Measurements from ENCODE around the gene INPP5D. TPM values are rescaled to one million over a fixed set of nuclear protein-coding genes. Genes with fewer than 3 reads are reported as not detected.

Gene INPP5D
- total RNA-seq, 1 donor from 2014 or later: 14.7 TPM

DNA sequence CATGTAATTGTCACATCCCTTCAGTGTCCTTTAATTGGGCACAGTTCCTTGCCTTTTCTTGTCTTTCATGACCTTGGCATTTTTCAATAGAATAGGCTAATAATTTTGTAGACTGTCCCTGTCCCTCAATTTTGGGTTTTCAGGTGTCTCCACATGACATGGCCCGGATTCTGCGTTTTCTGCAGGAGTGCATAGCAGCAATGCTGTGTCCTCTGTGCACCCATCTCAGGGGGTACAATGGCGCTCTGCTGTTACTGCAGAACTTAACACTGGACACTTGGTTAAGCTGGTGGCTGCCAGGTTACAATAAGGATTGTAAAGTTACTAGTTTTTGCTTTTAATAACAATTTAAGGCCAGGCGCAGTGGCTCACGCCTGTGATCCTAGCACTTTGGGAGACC, 51.3 kb downstream of the INPP5D start:
- Histone ChIP-seq H3K9ac (ENCODE audit: low read length) (no peak overlapping the region), H3K4me1 (ENCODE audit: insufficient read depth, low read length) (no peaks in the 10 kb centered on the region), H3K27me3 (ENCODE audit: insufficient read depth, low read length) (peaks cover 12% of the 10 kb centered on the region), H4K20me1 (ENCODE audit: insufficient read depth, low read length) (no peaks in the 10 kb centered on the region), H3K79me2 (ENCODE audit: insufficient read depth, low read length) (no peaks in the 10 kb centered on the region), H3K9me3 (ENCODE audit: insufficient read depth, low read depth, low read length) (no peaks in the 10 kb centered on the region), H3K4me3 (ENCODE audit: insufficient read depth, low read depth, low read length) (no peak overlapping the region), H3K27ac (ENCODE audit: low read depth, low read length) (no peak overlapping the region), H3K4me2 (ENCODE audit: low read length) (no peak overlapping the region), H2AFZ (ENCODE audit: low read depth, low read length) (no peak overlapping the region), H3K36me3 (ENCODE audit: insufficient read depth, low read length) (no peaks in the 10 kb centered on the region)
- no peak for TF ChIP-seq EZH2 (IDR thresholded peaks at IDR 0.05; ENCODE audit: insufficient read depth, low read length)
- TF ChIP-seq, protein P1, sequence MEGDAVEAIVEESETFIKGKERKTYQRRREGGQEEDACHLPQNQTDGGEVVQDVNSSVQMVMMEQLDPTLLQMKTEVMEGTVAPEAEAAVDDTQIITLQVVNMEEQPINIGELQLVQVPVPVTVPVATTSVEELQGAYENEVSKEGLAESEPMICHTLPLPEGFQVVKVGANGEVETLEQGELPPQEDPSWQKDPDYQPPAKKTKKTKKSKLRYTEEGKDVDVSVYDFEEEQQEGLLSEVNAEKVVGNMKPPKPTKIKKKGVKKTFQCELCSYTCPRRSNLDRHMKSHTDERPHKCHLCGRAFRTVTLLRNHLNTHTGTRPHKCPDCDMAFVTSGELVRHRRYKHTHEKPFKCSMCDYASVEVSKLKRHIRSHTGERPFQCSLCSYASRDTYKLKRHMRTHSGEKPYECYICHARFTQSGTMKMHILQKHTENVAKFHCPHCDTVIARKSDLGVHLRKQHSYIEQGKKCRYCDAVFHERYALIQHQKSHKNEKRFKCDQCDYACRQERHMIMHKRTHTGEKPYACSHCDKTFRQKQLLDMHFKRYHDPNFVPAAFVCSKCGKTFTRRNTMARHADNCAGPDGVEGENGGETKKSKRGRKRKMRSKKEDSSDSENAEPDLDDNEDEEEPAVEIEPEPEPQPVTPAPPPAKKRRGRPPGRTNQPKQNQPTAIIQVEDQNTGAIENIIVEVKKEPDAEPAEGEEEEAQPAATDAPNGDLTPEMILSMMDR (IDR thresholded peaks at IDR 0.05; ENCODE audit: insufficient read depth, low read depth, low read length): no peak
- Mint-ChIP-seq H3K9me3 (ENCODE audit: unreplicated experiment) (no peaks in the 10 kb centered on the region), H3K27me3 (ENCODE audit: low read depth, unreplicated experiment) (peaks cover 43% of the 10 kb centered on the region), H3K4me3 (ENCODE audit: unreplicated experiment) (no peak overlapping the region), H3K36me3 (ENCODE audit: low read depth, unreplicated experiment) (no peaks in the 10 kb centered on the region), H3K4me1 (ENCODE audit: low read depth, unreplicated experiment) (no peaks in the 10 kb centered on the region), H3K27ac (ENCODE audit: unreplicated experiment) (no peak overlapping the region)
- DNase-seq (ENCODE audit: low read depth) (no peak), FAIRE-seq (no peak)

DNA sequence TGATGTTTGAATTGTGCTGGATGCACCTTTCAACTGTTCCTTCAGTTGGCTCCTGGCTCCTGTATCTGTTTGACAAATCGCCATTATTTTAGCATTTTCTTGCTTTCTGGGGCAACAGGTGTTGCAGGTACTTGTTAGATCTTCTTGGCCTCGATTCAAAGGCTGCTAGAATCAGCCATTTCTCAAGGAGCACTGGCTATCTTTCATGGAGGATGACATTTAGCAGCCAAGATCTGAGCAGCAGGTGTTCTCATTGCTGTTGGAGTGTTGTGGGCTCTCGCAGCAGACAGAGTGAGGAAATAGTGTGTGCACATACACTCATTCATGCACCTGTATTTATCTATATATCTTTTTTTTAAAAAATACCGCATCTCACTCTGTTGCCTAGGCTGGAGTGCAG, 52.2 kb downstream of the INPP5D start:
- FAIRE-seq (no peak), DNase-seq (ENCODE audit: low read depth) (no peak)
- Histone ChIP-seq H3K4me2 (ENCODE audit: low read length) (no peak overlapping the region), H3K36me3 (ENCODE audit: insufficient read depth, low read length) (no peaks in the 10 kb centered on the region), H3K4me3 (ENCODE audit: insufficient read depth, low read depth, low read length) (no peak overlapping the region), H3K9me3 (ENCODE audit: insufficient read depth, low read depth, low read length) (no peaks in the 10 kb centered on the region), H3K79me2 (ENCODE audit: insufficient read depth, low read length) (no peaks in the 10 kb centered on the region), H3K4me1 (ENCODE audit: insufficient read depth, low read length) (no peaks in the 10 kb centered on the region), H2AFZ (ENCODE audit: low read depth, low read length) (no peak overlapping the region), H3K27me3 (ENCODE audit: insufficient read depth, low read length) (peaks cover 10% of the 10 kb centered on the region), H3K27ac (ENCODE audit: low read depth, low read length) (no peak overlapping the region), H4K20me1 (ENCODE audit: insufficient read depth, low read length) (no peaks in the 10 kb centered on the region), H3K9ac (ENCODE audit: low read length) (no peak overlapping the region)
- no peak overlapping the region for H3K4me3 Mint-ChIP-seq (ENCODE audit: unreplicated experiment)
- H3K36me3 Mint-ChIP-seq (ENCODE audit: low read depth, unreplicated experiment): no peaks in the 10 kb centered on the region
- H3K9me3 Mint-ChIP-seq (ENCODE audit: unreplicated experiment): no peaks in the 10 kb centered on the region
- no peaks in the 10 kb centered on the region for H3K4me1 Mint-ChIP-seq (ENCODE audit: low read depth, unreplicated experiment)
- H3K27ac Mint-ChIP-seq (ENCODE audit: unreplicated experiment): no peak overlapping the region
- TF ChIP-seq, protein P1 (IDR thresholded peaks at IDR 0.05; ENCODE audit: insufficient read depth, low read depth, low read length): no peak
- no peak for TF ChIP-seq EZH2 (IDR thresholded peaks at IDR 0.05; ENCODE audit: insufficient read depth, low read length)
- H3K27me3 Mint-ChIP-seq (ENCODE audit: low read depth, unreplicated experiment): peaks cover 42% of the 10 kb centered on the region

DNA sequence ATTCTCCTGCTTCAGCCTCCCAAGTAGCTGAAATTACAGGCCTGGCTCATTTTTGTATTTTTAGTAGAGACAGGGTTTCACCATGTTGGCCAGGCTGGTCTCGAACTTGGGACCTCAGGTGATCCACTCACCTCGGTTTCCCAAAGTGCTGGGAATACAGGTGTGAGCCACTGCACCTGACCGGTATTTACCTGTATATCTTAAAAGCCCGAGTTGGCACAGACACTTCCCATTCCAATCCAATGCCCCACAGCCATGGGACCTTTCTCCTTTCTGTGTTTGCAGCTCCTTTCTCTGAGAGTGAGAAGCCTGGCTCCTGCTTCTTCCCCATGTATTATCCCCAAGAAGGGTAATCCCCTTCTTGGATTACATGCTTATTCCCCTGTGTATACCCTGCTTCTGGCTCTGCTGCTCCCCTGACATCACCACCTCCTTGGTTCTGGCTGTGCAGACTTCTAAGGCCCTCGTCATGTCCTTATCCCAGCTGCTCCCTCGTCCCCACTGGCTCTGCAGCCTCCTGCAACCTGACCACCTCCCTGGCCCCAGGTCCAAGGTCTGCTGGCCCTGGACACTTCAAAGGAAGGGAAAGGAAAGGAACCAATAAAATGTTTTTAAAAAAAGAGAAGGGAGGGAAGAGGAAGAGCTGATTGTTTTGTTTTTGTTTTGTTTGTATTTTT, 52.8 kb downstream of the INPP5D start:
- H3K4me1 Mint-ChIP-seq (ENCODE audit: low read depth, unreplicated experiment): no peaks in the 10 kb centered on the region
- H3K9ac ChIP-seq (ENCODE audit: low read length): no peak overlapping the region
- no peak overlapping the region for H3K27ac ChIP-seq (ENCODE audit: low read depth, low read length)
- H3K4me1 ChIP-seq (ENCODE audit: insufficient read depth, low read length): no peaks in the 10 kb centered on the region
- H3K79me2 ChIP-seq (ENCODE audit: insufficient read depth, low read length): no peaks in the 10 kb centered on the region
- H3K4me3 Mint-ChIP-seq (ENCODE audit: unreplicated experiment): no peak overlapping the region
- H4K20me1 ChIP-seq (ENCODE audit: insufficient read depth, low read length): no peaks in the 10 kb centered on the region
- H3K36me3 ChIP-seq (ENCODE audit: insufficient read depth, low read length): no peaks in the 10 kb centered on the region
- H3K27ac Mint-ChIP-seq (ENCODE audit: unreplicated experiment): no peak overlapping the region
- no peak for DNase-seq (ENCODE audit: low read depth)
- H3K27me3 Mint-ChIP-seq (ENCODE audit: low read depth, unreplicated experiment): peaks cover 46% of the 10 kb centered on the region
- H3K4me3 ChIP-seq (ENCODE audit: insufficient read depth, low read depth, low read length): no peak overlapping the region
- H2AFZ ChIP-seq (ENCODE audit: low read depth, low read length): no peak overlapping the region
- H3K27me3 ChIP-seq (ENCODE audit: insufficient read depth, low read length): peaks cover 10% of the 10 kb centered on the region
- no peak for TF ChIP-seq EZH2 (IDR thresholded peaks at IDR 0.05; ENCODE audit: insufficient read depth, low read length)
- TF ChIP-seq, protein P1 (IDR thresholded peaks at IDR 0.05; ENCODE audit: insufficient read depth, low read depth, low read length): no peak
- no peak overlapping the region for H3K4me2 ChIP-seq (ENCODE audit: low read length)
- no peaks in the 10 kb centered on the region for H3K36me3 Mint-ChIP-seq (ENCODE audit: low read depth, unreplicated experiment)
- H3K9me3 Mint-ChIP-seq (ENCODE audit: unreplicated experiment): no peaks in the 10 kb centered on the region
- no peak for FAIRE-seq
- H3K9me3 ChIP-seq (ENCODE audit: insufficient read depth, low read depth, low read length): no peaks in the 10 kb centered on the region
